ENCODE results near the gene PDE9A.

- TF ChIP-seq CTCF (IDR thresholded peaks at IDR 0.05): no peak
- no peak for TF ChIP-seq POLR2A (IDR thresholded peaks at IDR 0.05)
Measured at GRCh38 chr21:42631142-42631541, 22.3 kb upstream of the PDE9A start.
